HuH-7 (cell line): ENCODE results near the gene AHDC1.
A peak's percentile ranks its signal among the peaks of the same experiment; 100 is the strongest.
"Not testable (repeated sequence)": the region's sequence is repeated elsewhere in the genome, so short reads cannot be mapped to it uniquely, and the experiment has no call there.

ENCODE experiments used
- DNase-seq: peaks from one replicate; pipeline ENCODE4 v3.0.0; 2011; ENCODE audit warnings: low spot score

Gene AHDC1

GRCh38 chr1:27548136-27548853 is 55.6 kb downstream of the AHDC1 start:
- no peak for DNase-seq

GRCh38 chr1:27547220-27548116 is 56.5 kb downstream of the AHDC1 start:
- peak; percentile 54 for DNase-seq

- DNase-seq: no peak
Measured at GRCh38 chr1:27545876-27546275, 58.1 kb downstream of the AHDC1 start.

- DNase-seq: no peak
Measured at GRCh38 chr1:27545271-27545670, 58.7 kb downstream of the AHDC1 start.

- no peak for DNase-seq
Measured at GRCh38 chr1:27544834-27545233, 59.1 kb downstream of the AHDC1 start.

GRCh38 chr1:27543284-27543683 is 60.7 kb downstream of the AHDC1 start:
- no peak for DNase-seq

- DNase-seq: no peak
Measured at GRCh38 chr1:27542463-27543273, 61.3 kb downstream of the AHDC1 start.

- DNase-seq: no peak
Measured at GRCh38 chr1:27539901-27540861, 63.8 kb downstream of the AHDC1 start.

GRCh38 chr1:27538793-27539192 is 65.2 kb downstream of the AHDC1 start:
- DNase-seq: no peak

- DNase-seq: not testable (repeated sequence)
Measured at GRCh38 chr1:27538305-27538676, 65.7 kb downstream of the AHDC1 start.

GRCh38 chr1:27536767-27537166 is 67.2 kb downstream of the AHDC1 start:
- no peak for DNase-seq

GRCh38 chr1:27536010-27536757 is 67.8 kb downstream of the AHDC1 start:
- DNase-seq: no peak

- DNase-seq: no peak
Measured at GRCh38 chr1:27535386-27535785, 68.6 kb downstream of the AHDC1 start.

GRCh38 chr1:27531959-27532685 is 71.8 kb downstream of the AHDC1 start:
- no peak for DNase-seq

- no peak for DNase-seq
Measured at GRCh38 chr1:27530192-27530591, 73.8 kb downstream of the AHDC1 start.

GRCh38 chr1:27529704-27530018 is 74.3 kb downstream of the AHDC1 start:
- DNase-seq: no peak

GRCh38 chr1:27528818-27529703 is 74.9 kb downstream of the AHDC1 start:
- DNase-seq: no peak

- peak; percentile 44 for DNase-seq
Measured at GRCh38 chr1:27527890-27528817, 75.8 kb downstream of the AHDC1 start.
